HG03095 (cell line): ENCODE data around the gene CLDN7.
"Not testable (repeated sequence)": the region's sequence is repeated elsewhere in the genome, so short reads cannot be mapped to it uniquely, and the experiment has no call there.

ENCODE experiments used
- ATAC-seq: cut with Tn5 transposase; IDR thresholded peaks from one replicate; pipeline ENCODE4 v1.9.1; 2021; ENCODE audit warnings: moderate library complexity; ENCODE audit not compliant: unreplicated experiment

The CLDN7 gene

DNA sequence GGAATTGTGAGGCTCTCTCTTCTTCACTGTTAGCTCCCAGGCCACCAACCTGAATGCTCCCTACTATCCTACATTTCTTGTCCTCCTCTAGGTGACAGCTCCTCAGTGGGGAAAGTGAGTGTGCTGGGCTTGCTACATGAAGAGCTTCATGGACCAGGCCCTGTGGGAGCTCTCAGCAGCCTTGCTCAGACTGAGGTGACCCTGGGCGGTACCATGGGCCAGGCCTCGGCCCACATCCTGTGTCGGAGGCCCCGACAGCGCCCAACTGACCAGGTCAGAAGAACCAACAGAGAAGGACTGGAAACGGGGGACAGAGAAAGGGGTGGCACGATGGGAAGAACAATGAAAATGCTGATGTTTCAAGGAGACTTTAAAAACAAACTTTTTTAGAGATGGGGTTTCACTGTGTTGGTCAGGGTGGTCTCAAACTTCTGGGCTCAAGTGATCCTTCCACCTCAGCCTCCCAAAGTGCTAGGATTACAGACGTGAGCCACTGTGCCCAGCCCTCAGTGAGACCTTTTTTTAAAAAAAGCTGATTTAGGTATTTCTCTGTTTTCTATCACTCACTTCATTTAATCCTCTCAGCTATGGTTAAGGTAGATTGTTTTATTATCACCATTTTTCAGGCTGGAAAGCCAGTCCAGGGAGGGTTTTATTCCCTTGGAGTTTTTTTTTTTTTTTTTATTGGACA lies 5.4 kb downstream of the CLDN7 start:
- no peak for ATAC-seq

DNA sequence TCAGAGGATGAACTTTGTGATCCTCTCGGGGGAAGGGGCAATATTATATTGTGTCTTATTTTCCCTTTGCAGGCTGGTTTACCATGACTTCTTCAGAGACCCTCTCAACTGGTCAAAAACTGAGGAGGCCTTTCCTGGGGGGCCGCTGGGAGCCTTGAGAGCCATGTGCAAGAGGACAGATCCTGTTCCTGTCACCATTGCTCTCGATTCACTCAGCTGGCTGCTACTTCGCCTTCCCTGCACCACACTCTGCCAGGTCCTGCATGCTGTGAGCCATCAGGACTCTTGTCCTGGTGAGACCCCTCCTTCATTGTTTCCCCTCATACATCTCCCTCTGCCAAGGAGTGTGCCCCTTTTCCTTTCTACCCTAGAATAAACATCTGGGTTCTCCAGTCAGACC lies 7.8 kb downstream of the CLDN7 start:
- ATAC-seq, result no peak

- no peak for ATAC-seq
Observed at GRCh38 chr17:7253082-7253481, 9.2 kb downstream of the CLDN7 start.

DNA sequence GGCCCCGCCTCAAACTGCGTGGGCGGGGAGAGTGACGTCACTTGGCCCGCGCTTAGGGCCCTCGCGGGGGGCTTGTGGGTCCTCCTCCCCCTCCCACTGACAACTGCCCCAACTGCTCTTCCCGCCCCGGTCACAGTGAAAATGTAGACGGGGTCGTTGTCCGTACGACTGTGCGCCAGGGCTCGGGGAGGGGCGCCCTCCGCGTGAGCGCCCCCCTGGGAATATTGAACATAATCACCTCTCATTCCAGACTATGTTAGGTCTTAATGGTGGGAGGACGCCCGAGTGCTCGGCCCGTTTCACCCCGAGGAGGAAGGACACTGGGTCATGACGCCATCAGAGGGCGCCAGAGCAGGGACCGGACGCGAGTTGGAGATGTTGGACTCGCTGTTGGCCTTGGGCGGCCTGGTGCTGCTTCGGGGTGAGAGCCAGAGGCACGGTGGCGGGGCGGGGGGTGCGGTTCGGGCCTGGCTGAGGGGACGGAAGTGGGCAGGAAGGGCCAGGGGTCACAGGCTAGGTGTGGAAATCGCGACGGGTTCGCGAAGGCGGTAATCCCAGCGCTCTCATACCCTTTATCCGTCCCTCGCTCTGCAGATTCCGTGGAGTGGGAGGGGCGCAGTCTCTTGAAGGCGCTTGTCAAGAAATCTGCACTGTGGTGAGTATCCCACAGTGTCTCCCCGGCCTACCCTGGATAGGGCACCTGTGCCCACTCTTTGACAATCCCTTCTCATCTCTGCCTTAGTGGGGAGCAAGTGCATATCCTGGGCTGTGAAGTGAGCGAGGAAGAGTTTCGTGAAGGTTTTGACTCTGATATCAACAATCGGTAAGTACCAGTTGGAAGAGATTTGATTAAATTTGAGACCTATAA lies 9.9 kb downstream of the CLDN7 start, which contains the start of gene ELP5:
TSS of gene ELP5 (plus strand) at position 40 of the 868 bp plus-strand sequence. CDS start at position 376, 336 bp downstream.
- ATAC-seq, result peak; percentile 47

DNA sequence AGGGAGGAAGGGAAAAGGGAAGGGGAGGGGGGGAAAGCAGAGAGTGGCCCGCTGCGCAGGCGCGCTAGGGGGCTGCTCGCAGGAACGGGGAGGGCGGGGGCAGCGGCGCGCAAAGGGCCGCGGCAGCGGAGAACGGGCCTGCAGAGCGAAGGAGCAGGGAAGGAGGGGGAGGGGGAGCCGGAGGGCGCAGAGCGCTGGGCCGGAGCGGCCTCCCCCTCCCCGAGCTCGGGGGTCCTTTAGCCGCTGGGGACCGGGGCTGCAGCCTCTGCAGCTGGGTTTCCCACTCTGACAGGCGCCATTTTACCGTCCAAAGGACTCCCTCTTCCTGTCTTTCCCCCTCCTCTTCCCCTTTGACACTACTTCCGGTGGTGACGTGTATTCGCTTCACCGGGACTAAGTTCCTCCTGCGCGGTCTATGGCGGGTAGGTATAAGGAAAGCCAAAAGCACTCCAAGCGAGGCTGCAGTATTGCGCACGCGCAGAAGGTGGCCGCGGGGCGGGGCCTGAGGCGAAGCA lies 10.6 kb downstream of the CLDN7 start, which contains the start of gene CTDNEP1:
TSS of gene CTDNEP1 (minus strand) at position 74 of the 515 bp plus-strand sequence. CDS start 438 bp downstream, outside the sequence.
- peak; percentile 77 for ATAC-seq

- ATAC-seq, result no peak
Observed at GRCh38 chr17:7250695-7251627, 11.3 kb downstream of the CLDN7 start.

DNA sequence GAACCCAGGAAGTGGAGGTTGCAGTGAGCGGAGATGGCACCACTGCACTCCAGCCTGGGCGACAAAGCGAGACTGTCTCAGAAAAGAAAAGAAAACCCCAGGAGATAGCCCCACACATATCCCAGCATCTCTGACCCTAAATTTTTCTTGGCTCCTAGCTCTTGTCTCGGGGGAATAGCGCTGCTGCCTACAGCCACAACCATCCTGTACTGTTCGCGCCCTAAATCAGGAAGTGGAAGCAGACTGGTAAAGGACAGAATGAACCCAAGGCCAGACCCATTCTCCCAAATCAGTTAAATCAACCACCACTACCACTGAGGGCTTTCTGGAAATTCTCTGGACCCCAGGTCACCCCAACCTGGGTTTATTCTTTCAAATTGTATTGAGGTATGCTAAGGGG lies 12.4 kb downstream of the CLDN7 start:
- no peak for ATAC-seq

- ATAC-seq, result no peak
Observed at GRCh38 chr17:7249214-7249613, 13.1 kb downstream of the CLDN7 start.

DNA sequence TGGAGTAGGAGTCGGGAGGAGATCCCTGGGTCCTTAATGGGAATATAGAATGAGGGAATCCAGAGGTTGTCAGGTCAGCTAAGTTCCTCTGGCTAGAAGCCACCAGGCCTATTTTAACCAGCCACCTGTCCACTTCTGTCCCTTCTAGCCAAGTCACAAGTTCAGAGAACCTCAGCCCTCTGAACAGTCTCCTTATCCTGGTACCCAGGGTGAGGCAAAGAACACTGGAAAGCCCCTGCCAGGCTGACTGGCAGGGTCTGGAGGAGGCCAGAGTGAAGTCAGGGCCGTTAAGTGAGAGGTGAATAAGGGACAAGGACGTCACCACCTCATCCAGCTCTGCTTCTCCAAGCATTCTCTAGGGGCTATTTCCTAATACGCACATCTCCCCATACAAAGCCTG lies 13.5 kb downstream of the CLDN7 start:
- ATAC-seq, result no peak

DNA sequence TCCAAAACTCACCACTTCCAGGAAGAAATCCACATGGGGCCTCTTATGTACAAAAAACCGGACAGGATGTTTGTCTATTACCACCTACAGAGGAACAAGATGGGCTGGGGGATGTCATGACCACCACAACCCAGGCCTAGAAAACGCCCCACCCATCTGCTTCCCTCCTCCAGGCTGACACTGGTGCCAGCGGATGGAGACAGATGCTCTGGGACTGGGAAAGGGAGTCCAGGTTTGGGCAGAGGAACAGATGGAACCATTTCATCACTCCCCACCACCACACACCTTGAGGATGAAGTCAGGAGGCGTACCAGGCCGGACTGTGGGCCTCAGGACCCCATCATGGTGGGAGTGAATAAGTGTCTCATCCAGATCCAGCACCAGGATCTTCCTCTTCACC lies 15.5 kb downstream of the CLDN7 start:
- ATAC-seq, result no peak

DNA sequence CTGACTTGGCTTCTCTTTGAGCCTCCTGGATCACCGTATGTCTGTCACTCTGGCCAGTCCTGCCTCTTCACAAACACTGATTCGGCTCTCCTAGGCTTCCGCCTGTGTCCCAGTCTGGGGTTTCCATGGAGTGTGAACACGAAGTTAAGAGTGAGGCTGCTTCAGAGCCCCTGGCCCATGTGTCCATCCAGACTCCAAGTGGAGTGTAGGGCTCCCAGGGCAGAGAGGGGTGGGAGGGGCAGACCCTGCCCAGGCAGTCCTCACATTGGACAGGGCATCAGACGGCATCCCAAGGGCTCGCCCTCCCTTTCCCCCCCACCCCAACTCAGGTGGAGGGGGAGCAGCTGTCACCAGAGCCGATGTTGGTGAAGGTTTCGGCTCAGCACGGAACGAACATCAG lies 18.4 kb downstream of the CLDN7 start:
- ATAC-seq, result not testable (repeated sequence)

DNA sequence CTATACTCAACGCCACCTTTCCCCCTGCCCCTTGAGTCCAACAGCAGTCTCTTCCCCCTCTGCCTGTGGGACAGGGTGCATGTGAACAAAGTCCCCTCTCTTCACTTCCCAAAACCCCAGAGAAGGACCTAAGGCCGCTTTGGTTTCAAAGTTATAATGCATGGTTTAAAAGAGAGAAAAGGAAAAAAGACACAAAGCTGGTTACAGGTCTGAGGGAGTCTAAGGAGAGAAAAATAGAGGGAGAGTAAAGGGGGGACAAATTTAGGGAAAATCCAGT lies 18.9 kb downstream of the CLDN7 start:
- no peak for ATAC-seq

GRCh38 chr17:7242717-7243452 lies 19.4 kb downstream of the CLDN7 start:
- ATAC-seq, result no peak

DNA sequence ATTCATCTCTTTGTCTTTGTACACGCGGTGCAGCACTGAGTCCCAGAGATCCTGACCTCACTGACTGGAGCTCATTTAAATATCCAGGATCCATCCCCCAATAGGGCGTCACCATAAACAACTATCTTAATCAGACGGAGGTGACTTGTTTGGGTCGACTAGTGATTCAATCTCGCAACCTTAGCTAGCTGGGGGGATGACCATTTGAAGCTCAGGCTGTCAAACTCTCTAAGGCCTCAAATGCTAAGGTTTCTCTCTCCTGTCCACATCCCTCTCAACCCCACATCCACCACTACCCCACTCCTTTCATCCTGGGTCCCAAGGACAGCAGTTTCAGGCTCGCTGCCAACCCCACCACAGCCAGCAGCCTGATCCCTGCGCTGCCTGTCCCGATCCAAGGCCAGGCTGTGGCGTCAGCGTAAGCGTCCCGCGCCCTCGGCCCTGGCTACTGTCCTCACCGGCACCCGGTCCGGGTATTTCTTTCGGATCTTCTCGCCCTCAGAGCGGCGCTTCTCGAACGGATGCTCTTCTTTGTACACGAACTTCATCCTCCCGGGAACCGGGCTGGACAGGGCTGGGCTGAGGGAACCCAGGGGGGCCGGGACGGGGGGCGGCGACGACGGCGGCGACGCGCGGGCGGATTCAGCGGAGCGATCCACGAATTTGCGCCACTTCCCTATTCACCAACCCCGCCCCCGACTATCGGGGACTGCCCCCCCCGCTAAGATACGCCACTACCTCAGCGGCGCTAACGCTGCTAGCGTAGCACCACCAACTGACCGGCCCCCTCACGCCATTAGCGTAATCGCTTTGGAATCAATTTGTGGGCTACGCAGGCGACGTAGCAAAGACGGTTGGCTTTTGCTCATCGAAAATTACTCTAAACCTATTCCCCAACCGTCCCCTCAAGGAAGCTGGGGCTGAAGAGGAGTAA lies 20.2 kb downstream of the CLDN7 start, which contains the start of gene GABARAP:
TSS of gene GABARAP (minus strand) at position 667 of the 934 bp plus-strand sequence. CDS start at position 548, 119 bp downstream.
- no peak for ATAC-seq

GRCh38 chr17:7241090-7241733 lies 21.1 kb downstream of the CLDN7 start:
- ATAC-seq, result no peak

DNA sequence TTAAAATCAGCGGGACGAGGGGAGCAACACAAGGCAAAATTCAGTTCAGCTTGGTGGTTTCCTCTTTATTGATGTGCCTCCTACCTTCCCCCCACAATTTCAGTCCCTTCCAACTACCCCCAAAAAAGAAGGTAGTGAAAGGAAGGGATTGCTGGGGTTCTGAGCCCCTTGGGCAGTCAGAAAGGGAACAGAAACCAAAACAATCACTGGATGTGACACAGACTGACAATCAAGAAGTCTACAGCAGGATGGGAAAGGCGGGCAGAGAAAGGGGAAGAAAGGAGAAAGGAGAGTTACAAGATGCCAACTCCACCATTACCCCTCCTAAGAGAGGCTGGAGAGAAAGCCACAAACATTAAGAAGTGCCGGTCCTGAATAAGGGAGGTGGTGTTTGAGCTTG lies 21.9 kb downstream of the CLDN7 start:
- ATAC-seq, result no peak

DNA sequence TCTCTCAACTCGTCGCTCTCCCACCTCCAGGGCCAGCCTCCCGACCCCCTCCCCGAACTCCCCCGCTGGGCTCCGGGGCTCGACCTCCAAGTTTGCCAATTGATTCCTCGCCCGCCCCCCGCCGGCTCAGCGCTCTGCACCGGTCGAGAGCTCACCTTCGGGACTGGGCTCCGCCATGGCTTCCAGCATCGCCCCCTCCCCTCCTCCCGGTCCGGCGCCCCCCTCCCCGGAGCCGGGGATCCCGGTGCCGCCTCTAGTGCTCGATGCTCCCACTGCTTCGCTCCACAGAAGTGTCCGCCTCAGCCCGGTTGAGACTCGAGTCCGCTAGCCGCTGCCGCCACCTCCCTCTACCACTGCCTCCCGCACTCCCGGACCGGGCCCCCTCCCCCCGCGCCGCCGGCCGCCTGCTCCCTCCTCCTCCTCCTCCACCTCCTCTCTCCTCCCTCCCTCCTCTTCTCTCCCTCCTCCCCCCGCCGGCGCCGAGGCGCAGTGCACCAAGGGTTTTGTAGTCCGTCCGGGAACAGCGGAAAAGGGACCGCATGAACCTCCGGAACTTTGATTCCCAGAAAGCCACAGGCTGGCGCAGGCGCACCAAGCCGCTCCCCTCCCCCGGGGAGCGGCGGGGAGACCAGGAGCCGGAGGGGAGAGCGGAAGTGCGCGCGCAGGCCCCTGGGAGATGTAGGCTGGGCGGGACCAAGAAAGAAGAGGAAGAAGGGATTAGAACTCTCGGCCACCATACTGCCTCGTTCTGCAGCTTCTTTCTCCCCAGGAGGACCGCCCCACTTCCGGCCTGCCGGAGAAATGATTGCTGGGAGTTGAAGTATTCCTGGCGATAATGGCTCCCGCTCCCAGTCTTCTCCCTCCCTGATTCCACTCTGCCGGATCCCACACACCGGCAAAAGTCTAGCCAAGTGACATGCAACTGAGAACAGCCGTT lies 22.9 kb downstream of the CLDN7 start, which contains the start of gene PHF23:
TSS of gene PHF23 (minus strand) at position 367 of the 937 bp plus-strand sequence. CDS start at position 189, 178 bp downstream.
- ATAC-seq, result peak; percentile 34
